Panc1 (cell line): Measurements from ENCODE around the gene CEMIP.

ENCODE experiments used
- CTCF ChIP-seq: fragments of 450-650 bp; IDR thresholded peaks from 2 replicates; pipeline ENCODE4 v1.5.1; 2017; ENCODE audit warnings: mild to moderate bottlenecking
- REST ChIP-seq, 2 experiments: IDR thresholded peaks; 2 replicates each; pipeline ENCODE4 v1.6.1; 2011 to 2012; ENCODE audit warnings: low read depth in 2 of 2, control low read depth in 1 of 2, low read length in 1 of 2, mild to moderate bottlenecking in 1 of 2, moderate library complexity in 1 of 2; ENCODE audit not compliant: insufficient read depth in 1 of 2

GRCh38 chr15:80856809-80857377 lies 77.7 kb downstream of the CEMIP start:
- TF ChIP-seq CTCF (no peak), REST (IDR thresholded peaks at IDR 0.05; ENCODE audit: insufficient read depth in 1 of 2, low read depth in 2 of 2, low read length in 1 of 2) (no peak)
